Measurements from ENCODE around the gene CAMK2B.

CAMK2B gene

GRCh38 chr7:44287488-44288380, 37.7 kb downstream of the CAMK2B start:
- DNase-seq, result no peak

GRCh38 chr7:44286618-44287487, 38.5 kb downstream of the CAMK2B start:
- no peak for DNase-seq

GRCh38 chr7:44286182-44286617, 39.2 kb downstream of the CAMK2B start:
- no peak for DNase-seq

GRCh38 chr7:44285561-44285960, 39.8 kb downstream of the CAMK2B start:
- no peak for DNase-seq

- no peak for DNase-seq
Observed at GRCh38 chr7:44284881-44285541, 40.4 kb downstream of the CAMK2B start.

- DNase-seq, result no peak
Observed at GRCh38 chr7:44284216-44284615, 41.2 kb downstream of the CAMK2B start.

- DNase-seq, result no peak
Observed at GRCh38 chr7:44283381-44284211, 41.8 kb downstream of the CAMK2B start.

- no peak for DNase-seq
Observed at GRCh38 chr7:44282601-44283171, 42.7 kb downstream of the CAMK2B start.

GRCh38 chr7:44281811-44282600, 43.4 kb downstream of the CAMK2B start:
- no peak for DNase-seq

- DNase-seq, result no peak
Observed at GRCh38 chr7:44280993-44281721, 44.2 kb downstream of the CAMK2B start.

- DNase-seq, result no peak
Observed at GRCh38 chr7:44280636-44280992, 44.8 kb downstream of the CAMK2B start.

GRCh38 chr7:44279731-44280505, 45.5 kb downstream of the CAMK2B start:
- no peak for DNase-seq

GRCh38 chr7:44279286-44279685, 46.1 kb downstream of the CAMK2B start:
- no peak for DNase-seq

GRCh38 chr7:44278451-44279161, 46.8 kb downstream of the CAMK2B start:
- DNase-seq, result no peak

GRCh38 chr7:44277851-44278250, 47.5 kb downstream of the CAMK2B start:
- DNase-seq, result no peak

GRCh38 chr7:44277391-44277790, 48.0 kb downstream of the CAMK2B start:
- DNase-seq, result no peak

GRCh38 chr7:44276571-44277221, 48.7 kb downstream of the CAMK2B start:
- no peak for DNase-seq

Measured in nucleus accumbens (tissue), 56 donors.